Measurements from ENCODE around the gene NEK6. TPM values are rescaled to one million over a fixed set of nuclear protein-coding genes. Genes with fewer than 3 reads are reported as not detected.
A peak's percentile ranks its signal among the peaks of the same experiment; 100 is the strongest.

Gene NEK6
- total RNA-seq, 1 donor from 2014 or later, result 8.7 TPM

DNA sequence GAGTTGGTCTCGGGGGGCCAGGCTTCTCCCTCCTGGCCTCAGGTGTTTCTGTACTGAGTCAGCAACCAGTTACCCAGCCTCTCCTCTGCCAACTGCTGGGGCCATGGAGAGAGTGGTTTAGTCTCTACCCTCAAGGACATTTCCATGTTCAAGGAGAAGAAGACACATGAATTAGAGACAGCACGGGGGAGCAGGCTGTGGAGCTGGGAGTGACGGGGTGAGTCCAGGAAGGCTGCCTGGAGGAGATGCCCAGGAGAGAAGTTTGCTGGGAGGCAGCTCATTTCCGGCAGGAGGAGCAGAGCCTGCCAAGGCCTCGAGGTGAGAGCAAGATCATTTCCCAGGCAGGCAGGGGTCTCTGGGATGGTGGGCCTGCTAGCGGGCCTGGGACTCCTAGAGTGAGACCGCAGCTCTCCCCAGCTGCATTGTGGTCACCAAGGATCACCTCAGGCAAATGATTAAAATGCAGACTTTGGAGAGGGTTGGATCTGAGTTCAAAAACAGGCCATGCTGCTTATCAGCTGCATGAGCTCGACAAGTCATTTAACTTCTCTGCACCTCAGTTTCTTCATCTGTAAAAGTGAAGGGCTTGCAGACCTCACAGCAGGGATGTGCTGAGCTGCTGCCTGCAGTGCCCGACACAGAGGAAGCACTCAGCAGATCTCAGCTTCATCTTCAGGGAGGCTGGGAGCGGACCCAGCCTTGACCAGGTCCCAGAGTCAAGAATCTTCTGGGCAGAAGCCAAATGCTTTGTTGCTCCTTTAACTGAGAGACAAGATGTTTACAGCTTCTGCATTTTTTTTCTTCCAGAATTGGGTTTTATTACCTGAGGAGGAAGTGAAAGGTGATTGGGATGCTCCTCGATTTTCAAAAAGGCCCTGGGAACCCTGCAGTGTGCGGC is 35.2 kb downstream of the NEK6 start:
- intact Hi-C loops (cut with micrococcal nuclease), result no loop called here
- TF ChIP-seq, protein P1, sequence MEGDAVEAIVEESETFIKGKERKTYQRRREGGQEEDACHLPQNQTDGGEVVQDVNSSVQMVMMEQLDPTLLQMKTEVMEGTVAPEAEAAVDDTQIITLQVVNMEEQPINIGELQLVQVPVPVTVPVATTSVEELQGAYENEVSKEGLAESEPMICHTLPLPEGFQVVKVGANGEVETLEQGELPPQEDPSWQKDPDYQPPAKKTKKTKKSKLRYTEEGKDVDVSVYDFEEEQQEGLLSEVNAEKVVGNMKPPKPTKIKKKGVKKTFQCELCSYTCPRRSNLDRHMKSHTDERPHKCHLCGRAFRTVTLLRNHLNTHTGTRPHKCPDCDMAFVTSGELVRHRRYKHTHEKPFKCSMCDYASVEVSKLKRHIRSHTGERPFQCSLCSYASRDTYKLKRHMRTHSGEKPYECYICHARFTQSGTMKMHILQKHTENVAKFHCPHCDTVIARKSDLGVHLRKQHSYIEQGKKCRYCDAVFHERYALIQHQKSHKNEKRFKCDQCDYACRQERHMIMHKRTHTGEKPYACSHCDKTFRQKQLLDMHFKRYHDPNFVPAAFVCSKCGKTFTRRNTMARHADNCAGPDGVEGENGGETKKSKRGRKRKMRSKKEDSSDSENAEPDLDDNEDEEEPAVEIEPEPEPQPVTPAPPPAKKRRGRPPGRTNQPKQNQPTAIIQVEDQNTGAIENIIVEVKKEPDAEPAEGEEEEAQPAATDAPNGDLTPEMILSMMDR (IDR thresholded peaks at IDR 0.05; ENCODE audit: borderline replicate concordance), result no peak
- no peak for DNase-seq
- Histone ChIP-seq H3K36me3 (no peaks in the 10 kb centered on the region), H3K4me1 (peaks cover 83% of the 10 kb centered on the region), H3K27ac (replicated peaks) (no peak overlapping the region), H3K4me3 (no peak overlapping the region), H3K9me3 (replicated peaks) (no peaks in the 10 kb centered on the region), H3K27me3 (ENCODE audit: low read depth) (no peaks in the 10 kb centered on the region)

DNA sequence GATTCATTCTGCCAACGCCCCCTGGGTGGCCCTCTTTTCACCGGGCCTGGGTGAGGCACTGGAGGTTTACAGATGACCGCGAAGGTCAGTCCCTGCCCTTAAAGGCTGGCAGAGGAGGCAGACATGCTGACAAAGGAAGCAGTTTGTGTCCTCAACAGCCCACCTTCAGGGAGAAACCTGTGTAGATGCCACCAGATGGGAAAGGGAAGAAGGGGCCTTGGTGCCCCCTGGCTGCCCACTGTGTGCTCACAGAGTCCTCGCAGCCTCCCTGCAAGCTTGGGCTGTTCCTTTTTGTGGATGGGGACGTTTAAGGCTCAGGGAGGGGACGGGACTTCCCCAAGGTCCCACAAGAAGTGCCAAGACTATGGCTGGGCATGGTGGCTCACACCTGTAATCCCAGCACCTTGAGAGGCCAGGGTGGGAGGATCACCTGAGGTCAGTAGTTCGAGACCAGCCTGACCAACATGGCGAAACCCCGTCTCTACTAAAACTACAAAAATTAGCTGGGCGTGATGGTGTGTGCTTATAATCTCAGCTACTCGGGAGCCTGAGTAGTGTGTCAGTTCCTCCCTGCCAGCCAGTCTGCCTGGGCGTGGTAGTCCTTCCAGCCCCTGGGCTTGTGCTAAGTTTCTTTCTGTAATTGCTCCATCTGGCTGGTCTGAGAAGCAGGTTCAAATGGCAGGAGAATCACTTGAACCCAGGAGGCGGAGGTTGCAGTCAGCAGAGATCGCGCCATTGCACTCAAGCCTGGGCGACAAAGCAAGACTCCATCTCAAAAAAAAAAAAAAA is 36.2 kb downstream of the NEK6 start:
- H3K4me1 ChIP-seq, result peaks cover 93% of the 10 kb centered on the region
- DNase-seq, result no peak
- intact Hi-C loops (cut with micrococcal nuclease), result no loop called here

DNA sequence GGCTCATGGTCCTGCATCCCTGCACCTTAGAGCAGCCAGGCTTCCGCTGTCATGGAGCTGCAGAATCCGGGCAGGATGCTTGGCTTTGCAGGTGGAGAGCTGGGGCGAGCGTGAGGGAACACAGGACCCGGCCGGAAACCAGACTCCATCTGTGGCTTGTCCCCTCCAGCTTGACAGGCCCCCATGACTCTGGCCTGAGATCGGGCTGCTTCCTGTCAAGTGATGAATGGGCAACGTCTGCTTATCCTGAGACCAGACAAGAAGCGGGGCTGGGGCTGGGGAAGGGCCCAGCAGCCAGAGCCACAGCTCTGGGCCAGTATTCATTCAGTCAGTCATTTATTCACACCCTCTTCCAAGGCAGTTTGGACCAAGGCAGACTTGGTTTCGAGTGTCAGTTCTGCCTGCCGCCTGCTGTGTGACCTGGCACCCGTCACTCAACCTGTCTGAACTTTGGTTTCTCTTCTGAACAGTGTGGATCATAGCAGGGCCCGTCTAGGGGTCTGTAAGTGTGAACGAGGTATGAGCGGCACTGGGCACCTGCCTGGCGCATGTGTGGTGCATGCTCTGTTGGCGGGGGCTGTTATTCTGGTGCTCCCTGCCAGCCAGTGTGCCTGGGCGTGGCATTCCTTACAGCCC is 37.5 kb downstream of the NEK6 start:
- peaks cover 95% of the 10 kb centered on the region for H3K4me1 ChIP-seq
- no peak for DNase-seq
- H3K27me3 ChIP-seq (ENCODE audit: low read depth), result no peaks in the 10 kb centered on the region
- intact Hi-C loops (cut with micrococcal nuclease), result no loop called here
- no peak overlapping the region for H3K4me3 ChIP-seq
- H3K36me3 ChIP-seq, result no peaks in the 10 kb centered on the region
- TF ChIP-seq, protein P1 (IDR thresholded peaks at IDR 0.05; ENCODE audit: borderline replicate concordance), result no peak
- H3K9me3 ChIP-seq (replicated peaks), result no peaks in the 10 kb centered on the region
- peak overlapping the region; percentile 90 for H3K27ac ChIP-seq (replicated peaks)

More for the DNA sequence above, 36.2 kb downstream of the NEK6 start:
- Histone ChIP-seq H3K4me3 (no peak overlapping the region), H3K36me3 (no peaks in the 10 kb centered on the region), H3K27me3 (ENCODE audit: low read depth) (no peaks in the 10 kb centered on the region), H3K27ac (replicated peaks) (no peak overlapping the region), H3K9me3 (replicated peaks) (no peaks in the 10 kb centered on the region)
- TF ChIP-seq, protein P1 (IDR thresholded peaks at IDR 0.05; ENCODE audit: borderline replicate concordance), result no peak

DNA sequence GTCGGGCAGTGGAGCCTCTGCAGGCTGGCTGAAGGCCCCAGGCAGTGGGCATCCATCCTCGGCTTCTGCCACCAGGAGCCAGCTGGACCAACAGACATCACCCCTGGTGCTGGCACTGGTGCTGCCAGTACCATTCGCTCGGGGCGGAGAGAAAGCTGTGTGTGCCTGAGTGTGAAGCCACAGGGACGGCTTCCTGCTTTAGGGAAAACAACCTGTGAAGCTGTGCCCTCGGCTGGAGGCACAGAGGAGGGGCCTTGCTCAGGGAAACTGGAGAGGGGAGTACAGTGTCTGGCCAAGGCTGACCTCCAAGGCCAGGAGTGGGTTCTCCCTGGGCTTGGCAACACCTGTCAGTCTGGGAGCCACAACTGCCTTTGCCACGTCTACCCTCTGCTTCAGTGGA is 38.3 kb downstream of the NEK6 start:
- Histone ChIP-seq H3K4me1 (peaks cover 87% of the 10 kb centered on the region), H3K27ac (replicated peaks) (peak overlapping the region; percentile 90)
- intact Hi-C loops (cut with micrococcal nuclease), result no loop called here

More for the DNA sequence above, 38.3 kb downstream of the NEK6 start:
- H3K27me3 ChIP-seq (ENCODE audit: low read depth), result no peaks in the 10 kb centered on the region
- H3K9me3 ChIP-seq (replicated peaks), result no peaks in the 10 kb centered on the region
- DNase-seq, result no peak
- H3K36me3 ChIP-seq, result no peaks in the 10 kb centered on the region
- TF ChIP-seq, protein P1 (IDR thresholded peaks at IDR 0.05; ENCODE audit: borderline replicate concordance), result no peak
- H3K4me3 ChIP-seq, result no peak overlapping the region
